HUDEP-2 (cell line): Measurements from ENCODE around the gene VSNL1.
"Not testable (repeated sequence)": the region's sequence is repeated elsewhere in the genome, so short reads cannot be mapped to it uniquely, and the experiment has no call there.

Source experiments
- DNase-seq, 76 experiments: peaks; one replicate each; lab custom pipeline; 2025; ENCODE audit not compliant: unreplicated experiment in 76 of 76; lab: John Stamatoyannopoulos, UW

Gene VSNL1

DNA sequence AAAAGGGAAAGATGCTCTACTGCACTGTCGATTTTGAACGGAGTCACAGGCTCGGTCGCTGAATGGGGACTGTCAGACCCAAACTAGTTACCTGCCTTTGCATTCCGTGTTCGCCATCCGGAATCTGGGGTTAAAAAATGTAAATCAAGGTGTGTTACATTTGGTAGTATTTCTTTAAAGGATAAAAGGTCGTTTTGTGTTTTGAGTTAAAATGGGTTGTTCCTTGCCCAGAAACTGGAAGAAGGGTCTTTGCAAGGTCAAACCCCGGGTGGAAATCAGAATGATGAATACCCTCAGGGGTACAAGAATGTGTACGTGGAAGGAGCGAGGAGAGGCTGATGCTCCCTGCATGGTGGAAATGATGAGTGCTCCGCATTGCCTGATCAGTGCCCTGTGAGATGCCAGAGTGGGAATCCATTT is 1.0 kb downstream of the VSNL1 start:
- DNase-seq = no peak

DNA sequence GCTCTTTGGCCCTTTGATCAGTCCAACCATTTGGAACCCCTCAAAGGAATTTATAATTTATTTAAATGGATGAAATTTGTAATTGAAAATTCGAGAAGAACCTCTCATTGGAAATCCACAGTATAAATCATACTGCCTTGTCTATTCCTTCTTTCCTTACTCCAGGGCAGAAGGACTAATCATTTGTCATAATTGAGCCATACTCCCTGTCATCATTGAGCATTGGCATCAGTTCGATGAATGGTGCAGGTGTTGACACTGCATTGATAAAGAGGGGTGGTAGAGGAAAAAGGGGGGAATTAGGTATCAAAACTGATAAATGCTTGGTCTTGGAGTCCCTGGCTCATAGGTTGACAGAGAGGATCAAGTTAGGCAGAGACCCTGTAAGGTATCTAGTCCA is 2.0 kb downstream of the VSNL1 start:
- no peak for DNase-seq

- DNase-seq = no peak
These were observed 2.7 kb downstream of the VSNL1 start for GRCh38 chr2:17543131-17543660.

DNA sequence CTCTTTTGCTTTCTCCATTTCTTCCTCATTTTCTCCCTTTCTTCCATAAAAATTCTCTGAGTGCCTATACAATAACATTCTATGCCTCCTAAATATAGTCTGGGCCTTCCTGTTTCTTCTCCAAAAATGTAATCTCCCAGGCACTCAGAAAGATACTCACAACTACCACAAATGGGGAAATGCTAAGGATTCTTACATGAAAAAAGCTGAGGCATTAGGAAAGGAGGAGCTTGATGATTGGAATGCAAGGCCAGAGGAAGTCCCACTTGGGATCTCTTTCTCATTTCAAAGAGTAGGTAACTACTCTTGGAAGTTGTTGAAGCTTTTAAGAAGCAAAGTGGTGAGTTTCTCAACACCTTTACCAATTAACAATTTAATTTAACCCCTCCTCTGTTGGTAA is 3.4 kb downstream of the VSNL1 start:
- no peak for DNase-seq

DNA sequence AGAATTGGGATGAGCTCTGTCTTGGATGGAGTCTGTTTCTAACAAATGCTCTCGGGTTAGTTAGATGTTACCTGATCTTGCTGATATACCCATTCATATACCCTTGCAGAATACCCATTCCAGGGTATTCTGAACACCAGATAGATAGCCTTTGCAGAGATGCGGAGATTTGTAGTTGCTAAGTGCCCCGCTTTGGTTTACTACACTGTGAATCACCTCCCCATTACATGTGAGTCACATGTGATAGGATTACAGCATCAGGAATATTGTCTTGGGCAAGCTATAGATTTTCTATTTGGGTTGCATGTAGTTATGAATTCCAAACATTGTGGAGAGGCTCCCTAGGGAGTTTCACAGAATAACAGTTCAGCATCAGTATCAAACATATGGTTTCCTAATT is 3.8 kb downstream of the VSNL1 start:
- no peak for DNase-seq

DNA sequence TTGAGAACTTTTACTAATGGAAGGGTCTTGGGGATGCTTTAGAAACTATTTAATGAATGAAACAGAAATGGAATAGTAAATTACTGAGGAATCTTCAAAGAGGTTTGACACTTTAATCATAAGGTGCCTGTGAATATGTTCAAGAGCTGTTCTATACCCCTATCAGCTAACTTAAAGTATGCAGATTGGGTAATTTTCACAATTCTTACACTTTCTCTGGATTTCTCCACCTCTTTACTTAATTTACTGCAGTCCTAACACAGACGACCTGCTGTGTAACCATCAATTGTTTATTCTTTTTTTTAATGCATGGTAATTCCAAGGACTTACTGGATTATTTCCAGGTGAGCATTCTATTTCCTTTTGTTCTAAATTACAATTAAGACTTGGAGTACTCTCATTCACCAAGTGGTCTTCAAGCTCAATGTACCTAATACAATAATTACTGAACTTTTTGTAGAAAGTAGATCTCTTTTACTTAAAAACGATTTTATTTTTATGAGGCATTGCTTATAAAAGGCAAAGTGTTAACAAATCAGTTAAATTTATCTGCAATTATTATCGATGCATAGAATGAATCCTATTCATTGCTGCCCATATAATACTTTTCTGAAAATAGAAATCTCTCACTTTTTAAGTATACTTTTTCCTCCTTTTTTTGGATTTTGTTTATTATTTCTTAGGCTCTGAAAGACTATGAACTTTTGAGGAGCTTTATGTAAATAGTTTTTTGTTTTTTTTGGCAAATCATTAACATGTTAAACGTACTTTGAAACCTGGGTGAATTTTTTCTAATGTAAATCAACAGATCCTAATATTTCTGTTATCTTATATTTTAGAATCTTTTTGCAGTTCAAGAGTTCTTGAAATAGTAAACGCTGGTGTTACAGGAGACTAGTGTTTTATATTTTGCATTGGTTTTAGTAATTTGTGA is 5.5 kb downstream of the VSNL1 start:
- DNase-seq = no peak

- DNase-seq = no peak
These were observed 6.7 kb downstream of the VSNL1 start for GRCh38 chr2:17547237-17547636.

DNA sequence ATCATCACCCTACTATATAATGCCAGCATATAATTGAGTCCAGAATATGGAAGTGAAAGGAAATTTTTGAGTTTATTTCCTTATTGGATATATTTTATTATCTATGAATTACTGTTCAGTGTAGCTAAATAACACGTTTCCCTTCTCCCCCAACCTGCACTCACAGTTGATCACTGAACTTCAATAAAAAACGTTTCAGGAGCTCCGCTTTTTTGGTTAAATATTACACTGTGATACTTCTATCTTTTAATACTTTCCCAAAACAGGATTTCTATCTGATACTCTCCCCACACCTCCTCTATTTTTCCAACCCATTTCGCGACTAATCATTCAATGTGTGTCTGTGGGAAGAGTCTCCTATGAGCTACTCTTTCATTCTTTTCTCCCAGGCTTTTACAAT is 7.2 kb downstream of the VSNL1 start:
- DNase-seq = no peak

DNA sequence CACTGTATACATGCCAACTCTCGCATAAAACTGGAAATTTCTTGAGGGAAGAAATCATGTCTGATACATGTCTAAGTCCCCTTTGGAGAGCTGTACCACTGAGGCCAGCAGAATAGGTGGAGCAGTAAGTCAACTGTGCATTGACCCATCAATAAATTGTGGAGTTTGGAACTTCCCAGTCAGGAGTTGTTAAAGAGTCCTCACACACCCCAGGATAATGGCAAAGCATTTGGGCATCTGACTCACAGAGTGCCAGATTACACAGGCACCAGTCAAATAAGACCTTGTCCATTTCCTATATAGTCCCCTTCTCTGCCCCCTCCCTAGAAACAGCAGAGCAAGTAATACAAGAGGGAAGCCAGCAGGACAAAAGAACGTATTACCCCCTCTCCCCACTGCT is 10.4 kb downstream of the VSNL1 start:
- no peak for DNase-seq

- DNase-seq = no peak
These were observed 14.7 kb downstream of the VSNL1 start for GRCh38 chr2:17555150-17555549.

DNA sequence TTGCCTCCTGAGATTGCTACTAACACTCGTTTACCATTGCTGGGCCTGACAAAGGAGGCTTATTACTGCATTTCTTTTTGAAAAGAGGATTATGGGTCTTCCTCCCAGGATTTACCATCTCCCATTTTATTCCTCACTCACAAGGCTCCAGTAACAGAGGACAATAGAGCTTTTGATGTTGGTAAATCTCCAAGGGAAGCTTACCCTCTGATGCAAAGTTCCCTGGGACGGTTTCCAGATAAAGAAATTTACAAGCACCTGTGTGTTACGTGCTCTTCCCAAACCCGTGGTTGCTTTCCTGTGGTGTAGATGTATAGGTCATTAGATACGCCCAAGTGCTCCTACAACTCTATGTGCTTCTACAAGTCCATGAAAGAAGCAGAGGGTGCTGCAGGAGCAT is 17.1 kb downstream of the VSNL1 start:
- no peak for DNase-seq

GRCh38 chr2:17558053-17558452 is 17.6 kb downstream of the VSNL1 start:
- no peak for DNase-seq

DNA sequence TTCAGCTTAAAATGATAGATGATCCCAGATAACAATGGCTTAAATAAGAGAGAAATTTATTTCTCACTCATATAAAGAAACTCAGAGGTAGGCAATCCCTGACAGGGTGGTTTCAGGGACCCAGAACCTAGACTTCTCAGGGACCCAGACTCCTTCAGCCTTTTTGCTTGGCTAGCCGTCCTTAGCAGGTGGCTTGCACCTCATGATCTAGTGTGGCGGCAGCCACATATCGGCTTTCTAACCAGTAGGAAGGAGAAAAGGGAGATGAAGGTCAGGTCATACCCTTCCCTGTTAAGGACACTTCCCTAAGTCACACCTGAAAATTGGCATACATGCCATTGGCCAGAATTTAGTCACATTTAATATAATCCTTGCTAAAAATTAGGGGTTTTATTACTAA is 18.4 kb downstream of the VSNL1 start:
- DNase-seq = no peak

GRCh38 chr2:17565726-17566125 is 25.2 kb downstream of the VSNL1 start:
- not testable (repeated sequence) for DNase-seq

GRCh38 chr2:17571681-17572080 is 31.2 kb downstream of the VSNL1 start:
- no peak for DNase-seq

GRCh38 chr2:17573085-17573803 is 32.7 kb downstream of the VSNL1 start:
- DNase-seq = no peak

- no peak for DNase-seq
These were observed 33.3 kb downstream of the VSNL1 start for GRCh38 chr2:17573804-17574175.

DNA sequence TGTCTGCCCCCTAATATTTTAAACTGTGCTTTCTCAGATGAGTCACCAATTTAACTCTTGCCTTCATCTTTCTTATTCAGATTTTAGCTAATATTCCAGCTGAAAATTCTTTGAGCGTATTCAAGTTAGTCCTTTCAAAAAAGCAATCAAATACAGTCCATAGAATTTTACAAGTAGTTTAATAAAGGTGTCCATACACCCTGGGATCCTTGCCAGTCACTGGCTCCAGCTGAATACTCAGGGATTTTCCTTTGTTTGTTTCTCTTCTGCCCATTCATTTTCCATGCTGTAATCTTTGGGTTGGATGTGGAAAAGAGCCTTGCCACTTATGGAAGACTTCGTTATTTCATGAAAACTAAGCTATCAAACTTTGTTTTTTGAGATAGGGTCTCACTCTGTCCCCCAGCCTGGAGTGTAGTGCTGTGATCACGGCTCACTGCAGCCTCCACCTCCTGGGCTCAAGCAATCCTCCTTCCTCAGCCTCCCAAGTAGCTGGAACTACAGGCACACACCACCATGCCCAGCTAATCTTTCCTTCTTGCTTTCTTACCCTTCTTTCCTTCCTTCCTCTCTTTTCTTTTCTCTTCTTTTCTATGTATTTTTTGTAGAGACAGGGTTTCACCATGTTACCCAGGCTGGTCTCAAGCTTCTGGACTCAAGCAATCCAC is 34.0 kb downstream of the VSNL1 start:
- DNase-seq = no peak

DNA sequence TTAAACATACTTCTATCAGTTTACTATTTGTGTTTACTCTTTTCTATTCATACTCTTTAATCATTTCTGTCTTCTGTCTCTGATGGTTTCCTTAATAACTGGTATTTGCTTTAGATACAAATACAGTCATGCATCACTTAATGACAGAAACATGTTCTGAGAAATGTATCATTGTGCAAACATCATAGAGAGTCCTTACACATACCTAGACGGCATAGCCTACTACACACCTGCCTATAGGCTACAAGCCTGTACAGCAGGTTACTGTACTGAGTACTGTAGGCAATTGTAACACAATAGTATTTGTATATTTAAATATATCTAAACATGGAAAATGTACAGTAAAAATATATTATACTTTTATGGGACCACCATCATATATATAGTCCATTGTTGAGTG is 36.3 kb downstream of the VSNL1 start:
- DNase-seq = no peak

- DNase-seq = no peak
These were observed 38.0 kb downstream of the VSNL1 start for GRCh38 chr2:17578466-17578928.
